ENCODE results near the gene CEP85L.

Gene CEP85L

GRCh38 chr6:118574051-118574865 lies 77.1 kb downstream of the CEP85L start:
- DNase-seq = peak; percentile 77

GRCh38 chr6:118571121-118571520 lies 80.3 kb downstream of the CEP85L start:
- no peak for DNase-seq

DNA sequence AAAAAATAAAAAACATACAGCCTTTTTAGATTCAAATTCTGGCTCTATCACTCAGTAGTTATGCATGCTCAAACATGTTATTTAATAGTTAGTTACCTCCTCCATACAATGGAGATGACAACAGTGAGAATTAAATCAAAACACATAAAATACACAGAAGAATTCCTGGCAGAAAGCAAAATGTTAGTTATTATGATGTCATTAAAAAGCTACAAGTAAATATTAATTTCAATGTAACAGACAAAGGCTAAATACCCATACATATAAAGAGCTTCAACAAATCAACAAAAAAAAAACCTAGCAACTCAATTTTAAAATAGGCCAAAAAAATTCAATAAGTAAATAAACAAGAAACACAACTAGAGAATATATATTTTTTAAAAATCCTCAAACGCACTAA lies 81.9 kb downstream of the CEP85L start:
- peak; percentile 26 for DNase-seq

DNA sequence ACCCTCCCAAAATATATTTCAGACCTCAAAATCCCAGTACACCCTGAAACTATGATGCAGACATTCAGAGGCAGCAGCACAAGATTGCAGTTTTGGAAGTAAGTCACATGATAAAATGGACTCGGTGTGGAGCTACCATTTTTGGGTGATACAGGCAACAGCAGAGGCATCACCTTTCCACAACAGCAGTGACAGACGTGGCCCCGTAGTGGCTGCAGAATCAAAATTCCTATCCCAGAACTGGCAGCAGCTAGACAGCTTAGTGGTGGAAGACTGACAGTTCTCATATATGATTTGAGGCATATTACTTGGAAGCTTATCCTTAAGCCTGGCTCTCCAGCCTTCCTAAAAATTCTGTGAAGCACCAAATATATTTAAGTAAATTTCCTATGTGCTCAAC lies 83.4 kb downstream of the CEP85L start:
- DNase-seq = no peak

DNA sequence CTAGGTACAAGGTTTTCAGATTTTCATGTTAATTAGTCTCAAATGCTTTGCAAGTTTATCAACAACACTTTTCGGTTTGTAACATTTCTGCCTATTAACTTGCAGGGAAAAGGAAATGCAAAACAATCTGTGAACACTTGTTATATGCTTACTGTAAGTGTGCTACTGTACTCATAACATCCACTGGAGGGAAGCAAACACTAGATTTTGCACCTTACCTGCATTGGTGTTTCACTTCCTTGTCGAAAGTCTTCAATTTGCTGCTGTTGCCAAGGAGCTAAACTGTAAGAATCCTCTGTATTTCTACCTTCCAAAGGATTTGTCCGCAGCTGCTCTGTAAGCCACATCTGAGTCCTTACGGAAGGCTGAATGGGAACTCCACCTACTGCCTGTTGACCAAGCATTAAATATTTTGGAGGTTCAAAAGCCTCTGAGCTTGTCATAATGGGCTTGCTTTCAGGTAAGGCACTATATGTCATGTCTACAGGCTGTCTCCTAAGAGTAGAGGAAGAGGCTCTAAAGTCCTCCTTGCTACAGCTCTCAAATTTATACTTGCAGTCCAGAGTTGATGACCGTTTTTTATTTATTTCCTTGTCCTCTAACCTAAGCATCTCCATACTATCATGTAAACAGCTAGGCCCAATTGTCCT lies 86.0 kb downstream of the CEP85L start:
- peak; percentile 71 for DNase-seq

DNA sequence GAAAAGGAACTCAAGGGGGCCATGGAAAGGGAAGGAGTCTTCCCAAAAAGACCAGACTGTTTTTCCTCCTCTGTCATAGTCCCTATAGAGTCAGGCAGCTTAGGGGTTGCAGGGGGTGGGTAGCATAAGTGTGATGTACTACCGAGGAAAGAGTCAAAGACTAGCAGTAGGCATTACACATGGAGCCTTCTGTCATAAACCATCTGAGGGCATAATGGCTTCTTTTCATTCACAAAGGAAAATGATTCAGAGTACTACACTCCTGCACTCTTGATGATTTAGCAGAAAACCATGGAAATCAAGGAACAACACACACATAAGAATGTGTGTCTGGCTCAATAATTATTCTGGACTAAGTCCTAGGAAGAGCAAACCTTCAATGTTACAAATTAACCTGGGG lies 88.4 kb downstream of the CEP85L start:
- DNase-seq = no peak

GRCh38 chr6:118562248-118562647 lies 89.1 kb downstream of the CEP85L start:
- DNase-seq = no peak

DNA sequence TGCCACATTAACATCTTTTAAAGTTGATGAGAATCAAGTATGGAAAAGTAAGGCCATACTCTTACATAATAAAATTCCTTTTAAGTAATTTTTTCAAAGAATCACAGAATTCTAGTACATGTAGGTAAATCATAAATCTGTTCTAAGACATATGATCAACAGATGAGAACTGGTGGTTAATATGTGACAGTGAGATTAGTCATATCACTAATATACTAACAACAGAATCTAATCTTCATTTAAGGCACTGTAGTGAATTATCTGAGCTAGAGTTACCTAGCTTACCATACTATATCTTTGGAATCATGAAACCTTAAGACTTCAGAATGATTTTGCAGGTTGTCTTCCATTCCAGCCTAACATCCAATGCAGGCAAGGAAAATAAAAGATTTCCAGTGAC lies 91.7 kb downstream of the CEP85L start:
- no peak for DNase-seq

- DNase-seq = no peak
Measured at GRCh38 chr6:118558464-118559217, 92.8 kb downstream of the CEP85L start.

DNA sequence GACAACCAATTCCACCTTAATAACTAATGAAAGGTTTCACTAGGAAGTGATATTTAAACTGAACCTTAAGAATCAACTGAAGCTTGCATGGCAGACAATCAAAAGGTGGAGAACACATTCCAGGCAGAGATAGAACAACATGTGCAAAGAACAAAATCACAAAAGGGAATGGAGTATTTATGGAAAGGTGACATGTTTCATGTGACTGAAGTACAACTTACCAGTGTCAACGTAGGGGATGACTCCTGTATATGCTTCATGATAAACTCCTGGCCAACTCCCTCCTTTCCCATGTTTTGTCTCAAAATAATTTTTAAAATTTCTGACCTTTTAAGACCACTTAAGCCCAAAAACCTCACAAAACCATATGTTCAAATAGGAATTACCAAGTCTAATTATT lies 96.7 kb downstream of the CEP85L start:
- no peak for DNase-seq

DNA sequence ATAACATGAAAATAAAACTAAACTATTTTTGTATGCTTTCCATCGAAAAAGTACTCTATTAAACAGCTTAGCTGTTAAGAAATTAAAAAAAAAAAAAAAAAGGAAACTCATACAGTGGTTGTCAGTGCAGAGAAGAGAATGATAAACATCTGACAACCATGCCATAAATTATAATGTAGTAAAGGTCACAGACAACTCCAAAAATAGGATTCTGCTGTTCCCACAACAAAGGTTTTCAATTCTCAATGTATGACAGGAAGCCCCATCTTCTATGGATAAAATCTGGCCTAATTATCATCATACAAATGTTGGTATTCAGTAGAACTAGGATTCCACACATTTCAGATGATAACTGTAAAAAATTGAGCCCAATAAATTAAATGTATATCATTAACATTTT lies 98.3 kb downstream of the CEP85L start:
- no peak for DNase-seq

- peak; percentile 82 for DNase-seq
Measured at GRCh38 chr6:118551063-118552053, 100.0 kb downstream of the CEP85L start.

DNA sequence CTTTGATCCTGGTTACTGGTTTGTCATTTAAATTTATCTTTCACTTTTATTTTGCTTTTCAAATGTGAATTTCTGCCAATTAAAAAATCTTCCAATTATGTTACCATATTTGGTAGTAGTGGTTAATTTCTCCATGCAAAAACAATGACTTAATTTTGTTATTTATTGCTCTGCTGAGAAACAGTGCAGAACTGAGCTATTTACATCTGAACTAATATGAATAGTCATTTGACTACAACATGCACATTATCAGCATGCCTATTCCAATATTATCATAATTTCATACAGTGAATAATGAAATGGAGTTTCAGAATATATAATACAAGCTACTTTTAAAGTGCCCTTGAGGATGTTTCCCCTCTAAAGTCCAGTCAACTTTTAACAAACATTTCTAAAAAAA lies 102.8 kb downstream of the CEP85L start:
- no peak for DNase-seq

DNA sequence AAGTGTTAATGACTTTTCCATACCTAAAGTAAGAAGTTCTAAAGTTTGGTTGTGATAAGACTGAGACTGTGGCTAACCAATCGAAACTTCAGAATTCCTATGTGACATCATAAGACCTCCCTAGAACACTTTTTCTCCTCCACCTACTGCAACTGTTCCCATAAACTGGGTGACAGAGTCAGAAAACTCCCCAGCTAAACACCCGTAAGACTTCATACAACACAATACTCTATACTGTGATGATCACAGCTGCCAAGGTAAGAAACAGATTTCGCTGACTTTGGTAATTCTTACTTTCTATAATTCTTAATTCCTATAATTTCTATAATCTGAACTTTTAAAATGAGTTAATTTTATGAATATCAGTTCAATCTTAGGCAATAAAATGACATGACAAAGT lies 103.3 kb downstream of the CEP85L start, which contains the start of gene PLN:
Gene PLN (plus strand): TSS at position 161 of the 400 bp plus-strand sequence. CDS start 10,626 bp downstream, outside the sequence.
- no peak for DNase-seq

- DNase-seq = no peak
Measured at GRCh38 chr6:118546880-118547218, 104.5 kb downstream of the CEP85L start.

- no peak for DNase-seq
Measured at GRCh38 chr6:118546164-118546879, 105.1 kb downstream of the CEP85L start.

DNA sequence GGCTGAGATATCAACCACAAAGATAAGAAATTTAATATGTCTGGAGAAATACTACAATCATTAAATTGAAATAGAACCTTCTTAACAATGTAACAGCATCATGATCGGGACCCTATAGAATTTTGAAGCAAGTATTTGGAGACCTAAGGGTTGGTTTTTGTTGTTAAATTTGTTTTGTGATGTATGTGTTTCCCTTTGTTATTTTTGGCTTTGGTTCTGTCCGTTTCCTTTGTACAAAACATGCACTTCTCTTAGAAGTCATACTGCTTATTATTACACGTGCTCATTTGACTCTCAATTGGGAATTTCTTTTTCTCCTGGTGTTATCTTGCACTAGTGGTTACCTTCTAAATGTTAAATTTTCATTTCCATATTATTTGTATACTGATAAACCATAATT lies 107.3 kb downstream of the CEP85L start:
- no peak for DNase-seq

- DNase-seq = no peak
Measured at GRCh38 chr6:118542184-118542952, 109.0 kb downstream of the CEP85L start.

GRCh38 chr6:118537574-118537973 lies 113.8 kb downstream of the CEP85L start:
- DNase-seq = no peak

DNA sequence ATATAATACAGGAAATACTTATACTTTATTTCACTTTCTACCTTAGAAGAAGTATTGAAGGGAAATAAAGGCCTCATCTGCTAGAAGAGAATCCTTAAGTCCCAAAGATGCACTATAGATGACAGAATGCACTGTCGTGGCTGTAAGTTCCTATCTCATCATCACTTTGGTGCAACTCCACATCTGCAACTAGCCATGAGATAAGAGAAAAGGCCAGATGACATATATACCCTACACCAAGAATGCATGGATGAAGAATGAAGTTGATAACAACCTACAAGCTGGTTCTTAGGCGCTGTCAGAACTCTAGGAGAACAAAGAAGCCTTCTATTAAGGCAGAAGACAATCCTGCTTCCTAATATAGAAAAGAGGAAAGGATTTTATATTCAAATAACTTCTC lies 114.9 kb downstream of the CEP85L start:
- no peak for DNase-seq
